Kidney epithelial cell (primary cell): Measurements from ENCODE around the gene USP34. TPM values are rescaled to one million over a fixed set of nuclear protein-coding genes. Genes with fewer than 3 reads are reported as not detected.

Experiments used
- DNase-seq: peaks from one replicate; pipeline ENCODE4 v3.0.0-alpha.2; 2010; ENCODE audit warnings: low read depth
- H3K27me3 ChIP-seq: 2 replicates; pipeline ENCODE4 v1.6.0; 2011; ENCODE audit warnings: low read length; ENCODE audit not compliant: control insufficient read depth, insufficient read depth
- H3K36me3 ChIP-seq: 2 replicates; pipeline ENCODE4 v1.5.1; 2011; ENCODE audit warnings: low read length; ENCODE audit not compliant: control insufficient read depth, insufficient read depth
- H3K4me3 ChIP-seq: 2 replicates; pipeline ENCODE4 v1.5.1; 2011; ENCODE audit warnings: low read depth, mild to moderate bottlenecking, control low read depth, low read length
- CTCF ChIP-seq: IDR thresholded peaks from 2 replicates; pipeline ENCODE4 v1.5.1; 2011; ENCODE audit warnings: mild to moderate bottlenecking, moderate library complexity, low read length, control low read depth, inconsistent platforms; ENCODE audit not compliant: insufficient read depth, poor library complexity, severe bottlenecking
- total RNA-seq: library from RNA; depleted of rRNA; stranded (reverse); fragments of >200 nt; gene quantifications from 2 replicates; pipeline ENCODE4 v1.2.3, GENCODE V29; 2015

Gene USP34
- total RNA-seq, 1 donor from 2014 or later: 90.0 TPM

- no peak for TF ChIP-seq CTCF
- H3K4me3 ChIP-seq: no peak overlapping the region
- H3K27me3 ChIP-seq: no peaks in the 10 kb centered on the region
- no peak for DNase-seq
- no peaks in the 10 kb centered on the region for H3K36me3 ChIP-seq
Observed at GRCh38 chr2:61288070-61288841, 182.6 kb downstream of the USP34 start.

- TF ChIP-seq CTCF: no peak
- H3K36me3 ChIP-seq: no peaks in the 10 kb centered on the region
- no peak overlapping the region for H3K4me3 ChIP-seq
- no peaks in the 10 kb centered on the region for H3K27me3 ChIP-seq
- no peak for DNase-seq
Observed at GRCh38 chr2:61287254-61287653, 183.6 kb downstream of the USP34 start.

GRCh38 chr2:61283443-61284160 lies 187.3 kb downstream of the USP34 start:
- no peaks in the 10 kb centered on the region for H3K27me3 ChIP-seq
- no peaks in the 10 kb centered on the region for H3K36me3 ChIP-seq
- no peak for TF ChIP-seq CTCF

GRCh38 chr2:61282104-61282590 lies 188.7 kb downstream of the USP34 start:
- no peak for DNase-seq
- no peaks in the 10 kb centered on the region for H3K27me3 ChIP-seq
- no peak overlapping the region for H3K4me3 ChIP-seq
- no peaks in the 10 kb centered on the region for H3K36me3 ChIP-seq
- TF ChIP-seq CTCF: no peak

More at GRCh38 chr2:61283443-61284160, 187.3 kb downstream of the USP34 start:
- no peak overlapping the region for H3K4me3 ChIP-seq
- DNase-seq: no peak

- no peak for DNase-seq
- Histone ChIP-seq H3K27me3 (no peaks in the 10 kb centered on the region), H3K4me3 (no peak overlapping the region), H3K36me3 (no peaks in the 10 kb centered on the region)
- no peak for TF ChIP-seq CTCF
Observed at GRCh38 chr2:61281321-61281720, 189.6 kb downstream of the USP34 start.
